ENCODE results near the gene TPSG1.

- TF ChIP-seq CTCF (IDR thresholded peaks at IDR 0.05) (no peak), POLR2AphosphoS5 (IDR thresholded peaks at IDR 0.05) (no peak)
Observed at GRCh38 chr16:1222553-1223354, 2.3 kb downstream of the TPSG1 start.

All from stomach (tissue), 4 donors.